ENCODE results near the gene SLC31A2.

Gene SLC31A2

DNA sequence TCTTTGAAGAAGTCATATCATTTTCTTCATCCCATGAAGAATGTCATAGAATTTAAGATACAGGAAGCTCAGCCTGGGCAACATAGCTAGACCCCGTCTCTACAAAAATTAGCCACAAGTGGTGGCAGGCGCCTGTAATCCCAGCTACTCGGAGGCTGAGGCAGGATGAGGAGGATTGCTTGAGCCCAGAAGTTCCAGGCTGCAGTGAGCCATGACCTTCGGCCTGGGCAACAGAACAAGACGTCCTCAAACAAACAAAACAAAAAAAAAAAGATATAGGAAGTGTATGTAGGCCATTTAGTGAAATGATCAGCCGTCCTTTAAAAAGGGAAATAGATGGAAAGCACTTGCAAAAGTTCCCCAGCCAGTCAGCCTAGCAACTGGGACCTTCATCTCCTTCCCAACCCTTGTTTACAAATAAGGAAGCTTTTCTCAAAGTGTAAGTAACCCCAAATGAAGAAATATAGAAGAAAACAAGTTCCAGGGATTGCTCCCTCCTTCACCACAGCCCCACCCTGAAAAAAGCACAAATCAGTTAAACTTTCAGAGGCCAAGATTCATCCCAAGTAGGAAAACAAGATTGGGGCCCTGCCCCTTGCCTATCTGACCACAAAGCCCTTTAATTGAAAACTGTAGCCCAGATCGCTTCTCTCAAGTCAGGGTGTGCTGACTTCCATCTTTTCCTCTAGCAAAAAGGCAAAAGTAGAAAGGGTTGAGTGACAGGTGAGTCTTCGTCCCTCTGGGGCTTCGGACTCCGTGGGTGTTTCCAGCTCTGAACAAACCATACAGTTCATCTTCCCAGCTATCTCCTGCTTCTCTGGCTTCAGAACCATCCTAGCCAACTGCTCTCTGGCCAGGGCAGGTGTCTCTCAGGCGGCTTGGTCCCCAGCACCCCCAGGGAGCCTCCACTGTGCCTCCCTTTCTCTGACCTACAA is 1.2 kb downstream of the SLC31A2 start:
- Histone ChIP-seq H3K27ac (ENCODE audit: low read depth in 2 of 2, low read length in 2 of 2) (peak overlapping the region; percentile 74 to 75), H3K36me3 (ENCODE audit: control insufficient read depth in 2 of 2, insufficient read depth in 2 of 2, low read length in 2 of 2) (no peaks in the 10 kb centered on the region), H3K4me3 (ENCODE audit: low read length in 2 of 2) (peak overlapping the region; percentile 74 to 79), H3K9ac (ENCODE audit: low read depth in 1 of 2, low read length in 2 of 2) (peak overlapping the region; percentile 6 to 80), H3K9me3 (ENCODE audit: control insufficient read depth in 2 of 2, low read length in 2 of 2) (no peaks in the 10 kb centered on the region), H3K4me1 (ENCODE audit: control insufficient read depth in 2 of 2, insufficient read depth in 2 of 2, low read length in 2 of 2) (peaks cover 7 to 11% of the 10 kb centered on the region in 2 donors), H3K27me3 (ENCODE audit: control insufficient read depth in 2 of 2, insufficient read depth in 2 of 2, low read length in 2 of 2) (no peaks in the 10 kb centered on the region)

DNA sequence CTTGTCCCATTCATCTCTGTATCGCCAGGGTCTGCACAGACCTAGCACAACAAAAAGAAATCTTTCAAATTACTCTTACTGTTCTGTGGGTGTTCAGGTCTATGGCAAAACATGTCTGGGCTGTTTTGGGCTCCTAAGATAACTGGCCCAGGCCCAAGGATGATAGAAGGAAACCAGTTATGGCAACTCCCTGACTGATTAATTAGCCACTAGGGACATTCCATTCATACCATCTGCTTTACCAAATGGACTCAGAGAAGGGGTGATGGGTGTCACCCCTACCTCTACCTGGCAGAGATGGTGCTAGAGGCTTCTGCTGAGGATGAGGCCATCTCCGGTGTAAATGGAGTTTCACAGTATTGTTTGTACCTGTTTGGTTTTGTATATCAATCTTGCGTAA is 1.9 kb downstream of the SLC31A2 start:
- Histone ChIP-seq H3K27me3 (ENCODE audit: control insufficient read depth in 2 of 2, insufficient read depth in 2 of 2, low read length in 2 of 2) (no peaks in the 10 kb centered on the region), H3K9ac (ENCODE audit: low read depth in 1 of 2, low read length in 2 of 2) (no peak overlapping the region), H3K4me1 (ENCODE audit: control insufficient read depth in 2 of 2, insufficient read depth in 2 of 2, low read length in 2 of 2) (peaks cover 7 to 11% of the 10 kb centered on the region in 2 donors), H3K27ac (ENCODE audit: low read depth in 2 of 2, low read length in 2 of 2) (peak overlapping the region in 1 of 2 donors; percentile 32), H3K4me3 (ENCODE audit: low read length in 2 of 2) (peak overlapping the region in 1 of 2 donors; percentile 49), H3K36me3 (ENCODE audit: control insufficient read depth in 2 of 2, insufficient read depth in 2 of 2, low read length in 2 of 2) (peaks cover 1% of the 10 kb centered on the region in 2 donors), H3K9me3 (ENCODE audit: control insufficient read depth in 2 of 2, low read length in 2 of 2) (no peaks in the 10 kb centered on the region)

DNA sequence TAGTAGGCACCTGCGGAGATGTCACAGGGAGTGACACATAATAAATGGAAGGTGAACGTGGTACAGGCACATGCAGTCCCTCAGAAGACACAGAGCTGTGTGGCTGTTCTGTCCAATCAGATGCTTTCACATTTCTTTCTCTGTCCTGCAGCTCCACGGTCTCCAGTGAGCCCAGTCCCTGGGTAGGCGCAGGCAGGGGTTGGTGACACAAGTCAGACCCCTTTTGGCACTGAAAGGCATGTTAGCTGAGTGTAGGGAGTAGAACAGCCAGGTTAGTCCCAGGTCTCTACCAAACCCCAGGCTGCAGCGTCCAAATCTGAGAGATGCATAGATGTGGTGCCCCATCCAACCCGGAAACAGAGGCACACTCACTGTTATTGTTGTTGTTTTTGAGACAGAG is 2.8 kb downstream of the SLC31A2 start:
- H3K9ac ChIP-seq (ENCODE audit: low read depth in 1 of 2, low read length in 2 of 2), result no peak overlapping the region
- no peak overlapping the region for H3K4me3 ChIP-seq (ENCODE audit: low read length in 2 of 2)

DNA sequence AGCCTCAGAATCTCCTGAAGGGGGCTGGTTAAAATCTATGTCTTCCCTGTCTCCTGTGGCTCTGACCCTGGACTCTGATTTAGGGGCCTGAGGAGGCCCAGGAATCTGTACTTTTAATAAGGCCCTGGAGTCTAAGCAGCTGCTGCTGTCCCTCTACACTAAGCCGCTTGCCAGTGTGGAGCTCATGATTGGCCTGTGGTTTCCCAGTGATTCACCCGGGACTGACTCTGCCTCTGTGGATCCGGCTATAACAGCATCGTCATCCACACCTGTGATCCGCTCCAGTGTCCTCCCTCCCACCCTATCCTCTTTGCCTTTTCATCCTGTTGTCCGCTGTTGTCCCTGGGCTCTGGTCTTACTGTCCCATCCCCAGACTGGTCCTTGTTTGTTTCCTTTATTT is 3.7 kb downstream of the SLC31A2 start:
- H3K9me3 ChIP-seq (ENCODE audit: control insufficient read depth in 2 of 2, low read length in 2 of 2), result no peaks in the 10 kb centered on the region

More for the DNA sequence above, 2.8 kb downstream of the SLC31A2 start:
- Histone ChIP-seq H3K36me3 (ENCODE audit: control insufficient read depth in 2 of 2, insufficient read depth in 2 of 2, low read length in 2 of 2) (peaks cover 10% of the 10 kb centered on the region in 2 donors), H3K27me3 (ENCODE audit: control insufficient read depth in 2 of 2, insufficient read depth in 2 of 2, low read length in 2 of 2) (no peaks in the 10 kb centered on the region), H3K27ac (ENCODE audit: low read depth in 2 of 2, low read length in 2 of 2) (no peak overlapping the region), H3K4me1 (ENCODE audit: control insufficient read depth in 2 of 2, insufficient read depth in 2 of 2, low read length in 2 of 2) (peaks cover 7 to 11% of the 10 kb centered on the region in 2 donors), H3K9me3 (ENCODE audit: control insufficient read depth in 2 of 2, low read length in 2 of 2) (no peaks in the 10 kb centered on the region)

DNA sequence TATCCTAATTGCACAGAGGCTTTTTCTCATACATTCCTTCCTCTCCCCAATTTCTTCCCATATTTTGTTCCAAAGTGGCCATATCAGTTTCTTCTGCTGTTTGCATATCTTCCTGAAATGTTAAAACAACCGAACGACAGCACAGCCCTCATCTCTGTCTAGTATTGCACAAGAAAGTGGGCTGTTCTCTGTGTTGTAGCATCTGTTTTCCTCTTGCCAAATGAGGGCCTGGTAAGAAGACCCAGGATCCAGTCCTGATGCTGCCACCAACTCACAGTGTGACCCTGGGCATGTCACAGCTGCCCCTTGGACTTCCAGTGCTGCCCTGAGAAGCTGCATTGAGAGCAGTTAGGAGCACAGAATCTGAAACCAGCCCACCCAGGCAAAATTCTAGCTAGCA is 4.1 kb downstream of the SLC31A2 start:
- peaks cover 14 to 17% of the 10 kb centered on the region in 2 donors for H3K36me3 ChIP-seq (ENCODE audit: control insufficient read depth in 2 of 2, insufficient read depth in 2 of 2, low read length in 2 of 2)
- no peaks in the 10 kb centered on the region for H3K27me3 ChIP-seq (ENCODE audit: control insufficient read depth in 2 of 2, insufficient read depth in 2 of 2, low read length in 2 of 2)
- no peak overlapping the region for H3K27ac ChIP-seq (ENCODE audit: low read depth in 2 of 2, low read length in 2 of 2)
- H3K4me3 ChIP-seq (ENCODE audit: low read length in 2 of 2), result no peak overlapping the region
- H3K4me1 ChIP-seq (ENCODE audit: control insufficient read depth in 2 of 2, insufficient read depth in 2 of 2, low read length in 2 of 2), result peaks cover 7 to 11% of the 10 kb centered on the region in 2 donors
- H3K9me3 ChIP-seq (ENCODE audit: control insufficient read depth in 2 of 2, low read length in 2 of 2), result no peaks in the 10 kb centered on the region
- no peak overlapping the region for H3K9ac ChIP-seq (ENCODE audit: low read depth in 1 of 2, low read length in 2 of 2)

More for the DNA sequence above, 3.7 kb downstream of the SLC31A2 start:
- Histone ChIP-seq H3K4me1 (ENCODE audit: control insufficient read depth in 2 of 2, insufficient read depth in 2 of 2, low read length in 2 of 2) (peaks cover 7 to 11% of the 10 kb centered on the region in 2 donors), H3K36me3 (ENCODE audit: control insufficient read depth in 2 of 2, insufficient read depth in 2 of 2, low read length in 2 of 2) (peaks cover 14 to 15% of the 10 kb centered on the region in 2 donors), H3K27ac (ENCODE audit: low read depth in 2 of 2, low read length in 2 of 2) (no peak overlapping the region), H3K9ac (ENCODE audit: low read depth in 1 of 2, low read length in 2 of 2) (no peak overlapping the region), H3K4me3 (ENCODE audit: low read length in 2 of 2) (no peak overlapping the region), H3K27me3 (ENCODE audit: control insufficient read depth in 2 of 2, insufficient read depth in 2 of 2, low read length in 2 of 2) (no peaks in the 10 kb centered on the region)

DNA sequence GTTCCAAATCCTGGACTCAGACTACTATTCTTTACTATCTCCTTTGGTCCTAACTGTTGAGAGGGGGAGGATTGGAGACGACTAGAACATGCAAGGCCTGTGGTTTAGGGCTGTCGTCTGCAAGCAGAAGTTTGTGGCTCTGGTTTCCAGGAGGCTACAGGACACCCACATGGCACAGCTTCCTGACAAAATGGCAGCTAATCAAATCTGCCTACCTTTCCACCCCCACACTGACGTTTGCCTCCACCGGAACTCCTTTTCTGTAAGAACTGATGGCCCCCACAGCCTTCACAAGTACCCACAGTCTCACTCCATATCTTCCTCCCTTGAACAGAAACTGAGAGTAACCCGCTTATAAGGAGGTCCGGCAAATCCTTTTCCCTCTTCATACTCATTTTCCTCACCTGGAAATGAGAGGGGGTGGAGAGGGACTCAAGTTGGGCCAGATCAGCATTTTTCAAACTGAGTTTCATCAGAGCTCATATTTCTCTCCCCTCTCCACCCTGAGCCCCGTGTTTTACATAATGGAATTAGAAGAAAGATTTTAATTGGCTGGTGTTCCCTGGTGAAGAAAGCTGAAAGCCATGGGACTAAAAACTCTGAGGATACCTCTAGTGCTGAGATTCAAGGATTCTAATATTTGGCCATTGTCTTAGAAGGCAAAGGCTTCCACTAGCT is 5.2 kb downstream of the SLC31A2 start:
- Histone ChIP-seq H3K4me3 (ENCODE audit: low read length in 2 of 2) (no peak overlapping the region), H3K27ac (ENCODE audit: low read depth in 2 of 2, low read length in 2 of 2) (no peak overlapping the region), H3K4me1 (ENCODE audit: control insufficient read depth in 2 of 2, insufficient read depth in 2 of 2, low read length in 2 of 2) (peaks cover 7 to 11% of the 10 kb centered on the region in 2 donors), H3K9ac (ENCODE audit: low read depth in 1 of 2, low read length in 2 of 2) (no peak overlapping the region), H3K36me3 (ENCODE audit: control insufficient read depth in 2 of 2, insufficient read depth in 2 of 2, low read length in 2 of 2) (peaks cover 16 to 19% of the 10 kb centered on the region in 2 donors), H3K9me3 (ENCODE audit: control insufficient read depth in 2 of 2, low read length in 2 of 2) (no peaks in the 10 kb centered on the region), H3K27me3 (ENCODE audit: control insufficient read depth in 2 of 2, insufficient read depth in 2 of 2, low read length in 2 of 2) (no peaks in the 10 kb centered on the region)

DNA sequence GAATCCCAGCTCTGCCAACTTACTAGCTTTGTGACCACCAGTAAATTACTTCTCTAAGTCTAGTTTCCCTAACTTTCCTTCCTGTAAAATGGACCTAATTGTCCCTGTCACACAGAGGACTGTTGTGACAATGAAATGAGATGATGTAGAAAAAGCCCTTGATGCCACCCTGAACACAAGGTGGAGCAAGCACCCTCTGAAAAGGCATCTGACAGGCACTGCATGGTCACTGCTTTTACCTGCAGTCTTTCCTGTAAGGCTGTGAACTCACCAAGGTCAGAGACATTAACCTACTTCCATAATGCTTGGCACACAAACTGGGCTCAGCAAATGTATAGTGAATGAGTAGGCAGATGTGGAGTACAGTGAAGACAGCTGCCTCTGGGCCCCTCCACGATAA is 6.1 kb downstream of the SLC31A2 start:
- no peak overlapping the region for H3K9ac ChIP-seq (ENCODE audit: low read depth in 1 of 2, low read length in 2 of 2)
- H3K4me3 ChIP-seq (ENCODE audit: low read length in 2 of 2), result no peak overlapping the region
- no peak overlapping the region for H3K27ac ChIP-seq (ENCODE audit: low read depth in 2 of 2, low read length in 2 of 2)
- H3K36me3 ChIP-seq (ENCODE audit: control insufficient read depth in 2 of 2, insufficient read depth in 2 of 2, low read length in 2 of 2), result peaks cover 23 to 26% of the 10 kb centered on the region in 2 donors
- no peaks in the 10 kb centered on the region for H3K27me3 ChIP-seq (ENCODE audit: control insufficient read depth in 2 of 2, insufficient read depth in 2 of 2, low read length in 2 of 2)
- H3K4me1 ChIP-seq (ENCODE audit: control insufficient read depth in 2 of 2, insufficient read depth in 2 of 2, low read length in 2 of 2), result peaks cover 6 to 8% of the 10 kb centered on the region in 2 donors
- no peaks in the 10 kb centered on the region for H3K9me3 ChIP-seq (ENCODE audit: control insufficient read depth in 2 of 2, low read length in 2 of 2)

DNA sequence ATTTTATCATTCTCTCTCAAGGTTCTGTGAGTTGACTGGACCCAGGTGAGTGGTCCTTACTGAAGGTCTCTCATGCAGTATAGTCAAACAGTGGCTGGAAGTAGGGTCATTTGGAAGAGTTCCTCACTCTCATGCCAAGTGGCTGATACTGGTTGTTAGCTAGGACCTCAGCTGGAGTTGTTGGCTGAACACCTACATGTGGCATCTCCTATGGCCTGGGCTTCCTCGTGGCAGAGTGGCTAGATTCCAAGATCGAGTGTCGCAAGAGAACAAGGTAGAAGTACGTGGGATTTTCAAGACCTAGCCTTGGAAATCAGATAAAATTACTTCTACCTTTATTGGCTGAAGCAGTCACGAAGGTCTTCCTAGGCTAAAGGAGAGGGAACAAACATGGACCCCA is 7.6 kb downstream of the SLC31A2 start:
- H3K9ac ChIP-seq (ENCODE audit: low read depth in 1 of 2, low read length in 2 of 2), result no peak overlapping the region
- no peaks in the 10 kb centered on the region for H3K9me3 ChIP-seq (ENCODE audit: control insufficient read depth in 2 of 2, low read length in 2 of 2)
- no peak overlapping the region for H3K4me3 ChIP-seq (ENCODE audit: low read length in 2 of 2)
- peaks cover 35 to 38% of the 10 kb centered on the region in 2 donors for H3K36me3 ChIP-seq (ENCODE audit: control insufficient read depth in 2 of 2, insufficient read depth in 2 of 2, low read length in 2 of 2)
- H3K4me1 ChIP-seq (ENCODE audit: control insufficient read depth in 2 of 2, insufficient read depth in 2 of 2, low read length in 2 of 2), result peaks cover 0 to 8% of the 10 kb centered on the region in 2 donors
- no peaks in the 10 kb centered on the region for H3K27me3 ChIP-seq (ENCODE audit: control insufficient read depth in 2 of 2, insufficient read depth in 2 of 2, low read length in 2 of 2)
- no peak overlapping the region for H3K27ac ChIP-seq (ENCODE audit: low read depth in 2 of 2, low read length in 2 of 2)

DNA sequence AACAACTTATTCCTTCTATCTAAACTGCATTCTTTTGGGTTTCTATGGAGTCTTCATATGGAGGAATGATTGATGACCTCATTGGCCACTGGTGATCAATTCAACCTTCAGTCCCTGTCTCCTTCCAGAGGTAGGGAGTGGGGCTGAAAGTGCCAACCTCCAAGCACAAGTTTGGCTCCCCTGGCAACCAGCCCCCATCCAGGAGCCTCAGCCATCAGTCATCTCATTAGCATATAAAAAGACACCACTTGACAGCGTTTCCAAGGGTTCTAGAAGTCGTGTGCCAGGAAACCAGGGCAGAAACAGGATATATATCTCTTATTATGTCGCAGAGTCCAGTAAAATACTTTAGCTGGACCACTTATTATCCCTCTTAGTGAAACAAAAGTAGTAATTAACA is 9.8 kb downstream of the SLC31A2 start:
- Histone ChIP-seq H3K27ac (ENCODE audit: low read depth in 2 of 2, low read length in 2 of 2) (no peak overlapping the region), H3K27me3 (ENCODE audit: control insufficient read depth in 2 of 2, insufficient read depth in 2 of 2, low read length in 2 of 2) (no peaks in the 10 kb centered on the region), H3K4me3 (ENCODE audit: low read length in 2 of 2) (no peak overlapping the region), H3K36me3 (ENCODE audit: control insufficient read depth in 2 of 2, insufficient read depth in 2 of 2, low read length in 2 of 2) (peaks cover 50 to 54% of the 10 kb centered on the region in 2 donors), H3K9ac (ENCODE audit: low read depth in 1 of 2, low read length in 2 of 2) (no peak overlapping the region), H3K4me1 (ENCODE audit: control insufficient read depth in 2 of 2, insufficient read depth in 2 of 2, low read length in 2 of 2) (no peaks in the 10 kb centered on the region), H3K9me3 (ENCODE audit: control insufficient read depth in 2 of 2, low read length in 2 of 2) (no peaks in the 10 kb centered on the region)

DNA sequence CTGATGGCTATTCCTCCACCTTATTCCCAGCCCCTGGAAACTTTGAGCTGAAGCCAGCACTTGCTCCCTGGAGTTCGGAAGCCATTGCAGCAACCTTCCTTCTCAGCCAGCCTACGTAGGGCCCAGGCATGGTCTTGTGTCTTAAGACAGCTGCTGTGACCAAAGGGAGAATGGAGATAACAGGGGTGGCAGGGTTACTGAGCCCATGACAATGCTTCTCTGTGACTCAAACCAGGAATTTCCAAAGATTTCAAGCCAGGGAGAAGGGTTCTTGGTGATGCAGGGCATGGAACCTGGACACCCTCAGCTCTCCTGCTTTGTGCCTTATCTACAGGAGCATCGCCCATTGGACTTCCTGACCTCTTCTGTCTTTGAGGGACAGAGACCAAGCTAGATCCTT is 12.2 kb downstream of the SLC31A2 start:
- H3K9ac ChIP-seq (ENCODE audit: low read depth in 1 of 2, low read length in 2 of 2), result no peak overlapping the region
- no peaks in the 10 kb centered on the region for H3K27me3 ChIP-seq (ENCODE audit: control insufficient read depth in 2 of 2, insufficient read depth in 2 of 2, low read length in 2 of 2)
- H3K9me3 ChIP-seq (ENCODE audit: control insufficient read depth in 2 of 2, low read length in 2 of 2), result no peaks in the 10 kb centered on the region
- peaks cover 69 to 73% of the 10 kb centered on the region in 2 donors for H3K36me3 ChIP-seq (ENCODE audit: control insufficient read depth in 2 of 2, insufficient read depth in 2 of 2, low read length in 2 of 2)
- H3K4me3 ChIP-seq (ENCODE audit: low read length in 2 of 2), result no peak overlapping the region
- H3K27ac ChIP-seq (ENCODE audit: low read depth in 2 of 2, low read length in 2 of 2), result no peak overlapping the region
- no peaks in the 10 kb centered on the region for H3K4me1 ChIP-seq (ENCODE audit: control insufficient read depth in 2 of 2, insufficient read depth in 2 of 2, low read length in 2 of 2)

Measured in mucosa of rectum (tissue), 2 donors.